Mesothelial cell of epicardium (in vitro differentiated cells): ENCODE data around the gene HOXC11. TPM values are rescaled to one million over a fixed set of nuclear protein-coding genes. Genes with fewer than 3 reads are reported as not detected.
A peak's percentile ranks its signal among the peaks of the same experiment; 100 is the strongest.

Experiments used
- DNase-seq, 2 experiments: peaks; one replicate each; pipeline ENCODE4 v3.0.0; 2021; ENCODE audit warnings: low spot score in 2 of 2; ENCODE audit not compliant: unreplicated experiment in 2 of 2
- H3K27ac Mint-ChIP-seq: 2 replicates; pipeline ENCODE4 v1.8.0; 2021; ENCODE audit warnings: mixed read lengths
- H3K27me3 Mint-ChIP-seq: 2 replicates; pipeline ENCODE4 v1.8.0; 2021; ENCODE audit warnings: low read depth, mixed read lengths
- H3K36me3 Mint-ChIP-seq: 2 replicates; pipeline ENCODE4 v1.8.0; 2021; ENCODE audit warnings: mixed read lengths
- H3K4me1 Mint-ChIP-seq: 2 replicates; pipeline ENCODE4 v1.8.0; 2021; ENCODE audit warnings: mixed read lengths
- H3K4me3 Mint-ChIP-seq: 2 replicates; pipeline ENCODE4 v1.8.0; 2021; ENCODE audit warnings: mild to moderate bottlenecking, moderate library complexity, mixed read lengths
- H3K9me3 Mint-ChIP-seq: 2 replicates; pipeline ENCODE4 v1.8.0; 2021; ENCODE audit warnings: mixed read lengths
- CTCF ChIP-seq: fragments of 200-600 bp; sonication (generic); IDR thresholded peaks from one replicate; pipeline ENCODE4 v1.5.0; 2021; ENCODE audit warnings: antibody characterized with exemption; ENCODE audit not compliant: unreplicated experiment
- total RNA-seq: library from RNA; stranded (reverse); gene quantifications from 3 replicates; pipeline ENCODE4 v1.2.1, GENCODE V29; 2021

HOXC11 gene
- total RNA-seq, 1 donor from 2014 or later: 0.60 TPM

GRCh38 chr12:53988541-53989226, 15.8 kb downstream of the HOXC11 start:
- Mint-ChIP-seq H3K36me3 (no peaks in the 10 kb centered on the region), H3K4me3 (no peak overlapping the region), H3K9me3 (no peaks in the 10 kb centered on the region), H3K27ac (no peak overlapping the region), H3K4me1 (peaks cover 19% of the 10 kb centered on the region), H3K27me3 (peaks cover 100% of the 10 kb centered on the region)
- no peak for DNase-seq
- TF ChIP-seq CTCF: no peak

GRCh38 chr12:53989227-53990113, 16.5 kb downstream of the HOXC11 start:
- H3K27me3 Mint-ChIP-seq: peaks cover 100% of the 10 kb centered on the region
- TF ChIP-seq CTCF: peak; percentile 37
- no peak for DNase-seq
- H3K27ac Mint-ChIP-seq: no peak overlapping the region
- no peak overlapping the region for H3K4me3 Mint-ChIP-seq
- no peaks in the 10 kb centered on the region for H3K36me3 Mint-ChIP-seq
- no peaks in the 10 kb centered on the region for H3K9me3 Mint-ChIP-seq
- peaks cover 26% of the 10 kb centered on the region for H3K4me1 Mint-ChIP-seq

- Mint-ChIP-seq H3K27ac (no peak overlapping the region), H3K27me3 (peaks cover 100% of the 10 kb centered on the region), H3K36me3 (no peaks in the 10 kb centered on the region), H3K9me3 (no peaks in the 10 kb centered on the region), H3K4me3 (no peak overlapping the region), H3K4me1 (peaks cover 27% of the 10 kb centered on the region)
- TF ChIP-seq CTCF: no peak
- no peak for DNase-seq
These were observed 17.6 kb downstream of the HOXC11 start for GRCh38 chr12:53990311-53991076.

- TF ChIP-seq CTCF: no peak
- DNase-seq: no peak
- H3K36me3 Mint-ChIP-seq: no peaks in the 10 kb centered on the region
- peaks cover 29% of the 10 kb centered on the region for H3K4me1 Mint-ChIP-seq
- H3K4me3 Mint-ChIP-seq: no peak overlapping the region
- H3K27me3 Mint-ChIP-seq: peaks cover 100% of the 10 kb centered on the region
- no peaks in the 10 kb centered on the region for H3K9me3 Mint-ChIP-seq
- H3K27ac Mint-ChIP-seq: no peak overlapping the region
These were observed 18.1 kb downstream of the HOXC11 start for GRCh38 chr12:53991077-53991460.

GRCh38 chr12:53992377-53992889, 19.5 kb downstream of the HOXC11 start:
- Mint-ChIP-seq H3K4me1 (peaks cover 27% of the 10 kb centered on the region), H3K4me3 (no peak overlapping the region), H3K9me3 (no peaks in the 10 kb centered on the region), H3K27me3 (peaks cover 100% of the 10 kb centered on the region), H3K36me3 (no peaks in the 10 kb centered on the region), H3K27ac (no peak overlapping the region)
- TF ChIP-seq CTCF: no peak
- DNase-seq: no peak
